HepG2 (cell line): ENCODE results near the gene CCBE1. TPM values are rescaled to one million over a fixed set of nuclear protein-coding genes. Genes with fewer than 3 reads are reported as not detected.

Source experiments
- ATAC-seq: fragments of 200-7000 bp; cut with Tn5 transposase; 3 replicates; pipeline ENCODE4 v1.9.1; 2020; ENCODE audit warnings: mild to moderate bottlenecking, moderate library complexity
- BruUV-seq: library from RNA; stranded (reverse); fragments of 400-500 nt; replicated peaks from 2 replicates; lab custom pipeline; 2021; lab: Mats Ljungman, UMichigan
- CTCF ChIA-PET: fragments of 300-600 bp; formaldehyde crosslinking; extraction: SDS; loops from one replicate; lab custom pipeline; 2021; ENCODE audit warnings: low total read pairs, inconsistent platforms, low intra/inter-chr PET ratio; lab: Yijun Ruan, JAX
- POLR2A ChIA-PET: fragments of 350-600 bp; sonication (Branson Sonifier 250); formaldehyde crosslinking; loops from one replicate; lab custom pipeline; 2020; ENCODE audit warnings: antibody characterized with exemption, inconsistent platforms; lab: Yijun Ruan, JAX
- DNase-seq: peaks from one replicate; pipeline ENCODE4 v3.0.0-alpha.2; 2015; ENCODE audit warnings: low spot score
- FAIRE-seq: peaks from 3 replicates; lab custom pipeline; 2011; peaks lifted over from hg19 to GRCh38; lab: Jason Lieb, UNC
- H2AFZ ChIP-seq: one replicate; pipeline ENCODE4 v1.6.1; 2011; ENCODE audit warnings: low read length, inconsistent platforms
- H3K27ac ChIP-seq: fragments of 300-600 bp; 3 replicates; pipeline ENCODE4 v1.8.0; 2011; ENCODE audit warnings: mixed run types, mild to moderate bottlenecking, mixed read lengths, low read length, inconsistent platforms; ENCODE audit not compliant: insufficient read depth; ENCODE audit errors: extremely low read length
- H3K27me3 ChIP-seq, 2 experiments: fragments of 200-600 bp in 1 of 2; 2 replicates in 1 of 2; 3 replicates in 1 of 2; pipeline versions ENCODE4 v1.6.0 to v1.8.0; 2011; ENCODE audit warnings: low read length in 2 of 2, mild to moderate bottlenecking in 2 of 2, moderate library complexity in 2 of 2, inconsistent platforms in 1 of 2; ENCODE audit not compliant: insufficient read depth in 2 of 2, control insufficient read depth in 1 of 2
- H3K36me3 ChIP-seq, 2 experiments: fragments of 200-600 bp in 1 of 2; replicated peaks in 1 of 2; 2 replicates in 1 of 2; 3 replicates in 1 of 2; pipeline versions ENCODE4 v1.5.1 to v1.8.0; 2011; ENCODE audit warnings: low read length in 2 of 2, inconsistent platforms in 1 of 2; ENCODE audit not compliant: insufficient read depth in 2 of 2, control insufficient read depth in 1 of 2
- H3K4me1 ChIP-seq: 2 replicates; pipeline ENCODE4 v1.5.1; 2012; ENCODE audit warnings: low read length, inconsistent platforms; ENCODE audit not compliant: insufficient read depth
- H3K4me2 ChIP-seq: 2 replicates; pipeline ENCODE4 v1.6.0; 2011; ENCODE audit warnings: low read depth, low read length, inconsistent platforms
- H3K4me3 ChIP-seq, 3 experiments: fragments of 200-600 bp in 1 of 3; sonication (generic), shearing (Covaris generic) in 1 of 3; replicated peaks in 1 of 3; 2 replicates each; pipeline ENCODE4 v1.5.1; 2011 to 2016; ENCODE audit warnings: low read length in 3 of 3, inconsistent platforms in 2 of 3, low read depth in 2 of 3, mild to moderate bottlenecking in 2 of 3, control low read depth in 1 of 3, mixed read lengths in 1 of 3; ENCODE audit not compliant: insufficient read depth in 1 of 3
- H3K79me2 ChIP-seq: one replicate; pipeline ENCODE4 v1.6.1; 2011; ENCODE audit warnings: low read length, inconsistent platforms; ENCODE audit not compliant: insufficient read depth
- H3K9ac ChIP-seq: 2 replicates; pipeline ENCODE4 v1.6.0; 2011; ENCODE audit warnings: mild to moderate bottlenecking, low read depth, low read length, inconsistent platforms; ENCODE audit not compliant: insufficient read depth
- H3K9me3 ChIP-seq: 2 replicates; pipeline ENCODE4 v1.5.1; 2012; ENCODE audit warnings: mild to moderate bottlenecking, low read length
- H4K20me1 ChIP-seq: 2 replicates; pipeline ENCODE4 v1.6.0; 2011; ENCODE audit warnings: inconsistent platforms, mild to moderate bottlenecking, low read length, moderate library complexity; ENCODE audit not compliant: insufficient read depth
- ERF ChIP-seq: IDR thresholded peaks from 2 replicates; pipeline ENCODE4 v1.6.1; 2018; ENCODE audit warnings: missing biosample characterization, missing genetic modification reagents
- FOXJ3 ChIP-seq: sonication (generic); formaldehyde crosslinking; IDR thresholded peaks from 2 replicates; pipeline ENCODE4 v1.4.0; 2020; ENCODE audit warnings: missing genetic modification reagents, mild to moderate bottlenecking, borderline replicate concordance
- HNRNPLL ChIP-seq: fragments of 200-400 bp; formaldehyde crosslinking; IDR thresholded peaks from 2 replicates; pipeline ENCODE4 v1.6.1; 2017; ENCODE audit warnings: mild to moderate bottlenecking, low read depth, low read length; ENCODE audit not compliant: poor library complexity, severe bottlenecking
- MIER3 ChIP-seq: IDR thresholded peaks from 2 replicates; pipeline ENCODE4 v1.6.1; 2016; ENCODE audit warnings: missing compliant biosample characterization, borderline replicate concordance
- MXD1 ChIP-seq: sonication (generic); formaldehyde crosslinking; IDR thresholded peaks from 2 replicates; pipeline ENCODE4 v1.4.0; 2020; ENCODE audit warnings: mild to moderate bottlenecking, missing genetic modification reagents
- RFXAP ChIP-seq: sonication (generic); formaldehyde crosslinking; IDR thresholded peaks from 2 replicates; pipeline ENCODE4 v1.4.0; 2020; ENCODE audit warnings: missing genetic modification reagents, borderline replicate concordance
- RNF2 ChIP-seq: fragments of 450-650 bp; conservative IDR thresholded peaks from 2 replicates; pipeline ENCODE4 v1.6.1; 2016; ENCODE audit warnings: low read depth
- TOE1 ChIP-seq: sonication (generic); formaldehyde crosslinking; IDR thresholded peaks from 2 replicates; pipeline ENCODE4 v1.4.0; 2020; ENCODE audit warnings: mild to moderate bottlenecking, missing genetic modification reagents
- ZNF143 ChIP-seq: sonication (generic); formaldehyde crosslinking; IDR thresholded peaks from 2 replicates; pipeline ENCODE4 v1.4.0; 2020; ENCODE audit warnings: missing genetic modification reagents
- ZNF496 ChIP-seq: sonication (generic); formaldehyde crosslinking; IDR thresholded peaks from 2 replicates; pipeline ENCODE4 v1.8.1; 2023; ENCODE audit warnings: mild to moderate bottlenecking, moderate library complexity, missing genetic modification reagents; ENCODE audit not compliant: insufficient replicate concordance
- WGBS: methylation state at CpG from one replicate; pipeline ENCODE4 v1.1.6; 2017; ENCODE audit warnings: low lambda C conversion rate; 5-methylcytosine and 5-hydroxymethylcytosine counted together
- in situ Hi-C: cut with HindIII; loops from 2 replicates; pipeline ENCODE4 v1.10.0; 2017; ENCODE audit warnings: low pct_unique_long_range_greater_than_20kb; ENCODE audit not compliant: extremely low pct_ligation_motif_present
- intact Hi-C: fragments of 100-400 bp; cut with micrococcal nuclease; formaldehyde crosslinking; loops from one replicate; pipeline ENCODE4 v1.10.0; 2022; ENCODE audit not compliant: unreplicated experiment
- polyA plus RNA-seq, 8 experiments: library from polyadenylated mRNA; depleted of rRNA in 3 of 8; stranded (reverse) in 7 of 8; unstranded in 1 of 8; fragments of >200 nt; fragmentation: Illumina TruSeq in 4 of 8; extraction: Trizol in 4 of 8; gene quantifications; 2 replicates each; pipeline versions ENCODE4 v1.2.1 to v1.2.3, GENCODE V29; 2011 to 2016; ENCODE audit warnings: low read depth in 4 of 8, missing spikeins in 1 of 8, mixed read lengths in 1 of 8; ENCODE audit not compliant: insufficient read depth in 1 of 8
- total RNA-seq, 5 experiments: library from RNA; depleted of rRNA; stranded (reverse); fragments of >200 nt; fragmentation: Illumina TruSeq; extraction: Trizol; gene quantifications; 2 replicates each; pipeline ENCODE4 v1.2.3, GENCODE V29; 2016; ENCODE audit warnings: low read depth in 1 of 5

Gene CCBE1
- total and polyA plus RNA-seq, 2 of the 13 experiments (the other 11 are each of a cell fraction or from before 2014, with no cell fraction given), result not detected

DNA sequence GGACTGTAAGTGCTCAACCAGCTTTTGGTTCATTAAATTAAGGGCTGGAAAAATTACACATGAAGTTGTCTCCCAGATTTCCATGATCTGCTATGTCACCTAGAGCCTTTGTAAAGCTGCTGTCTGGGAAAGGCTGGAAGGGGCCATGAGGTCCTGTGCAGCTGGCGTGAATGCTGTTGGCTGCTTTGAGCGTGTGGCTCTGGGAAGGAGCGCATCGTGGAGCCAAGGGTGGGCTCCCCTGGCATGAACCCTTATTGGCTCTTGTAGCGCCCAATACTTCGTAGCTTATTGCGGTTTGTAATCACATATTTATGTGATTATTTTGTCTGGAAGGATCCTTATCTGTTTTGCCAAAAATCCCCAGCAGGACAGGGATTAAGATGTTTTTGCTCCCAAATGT is 267.6 kb downstream of the CCBE1 start:
- DNase-seq, result no peak
- Histone ChIP-seq H3K9me3 (no peaks in the 10 kb centered on the region), H3K79me2 (no peaks in the 10 kb centered on the region), H3K4me2 (no peak overlapping the region), H3K4me1 (no peaks in the 10 kb centered on the region), H4K20me1 (no peaks in the 10 kb centered on the region), H3K27ac (no peak overlapping the region), H3K36me3 (no peaks in the 10 kb centered on the region), H3K4me3 (no peak overlapping the region), H3K27me3 (peaks cover 0 to 15% of the 10 kb centered on the region in 2 experiments; a peak in 1 of 5 replicates), H3K9ac (no peak overlapping the region), H2AFZ (no peak overlapping the region)
- TF ChIP-seq ZNF496 (CRISPR knock-in tag), result no peak
- no peak for TF ChIP-seq HNRNPLL
- TF ChIP-seq MIER3 (CRISPR knock-in tag), result no peak
- TF ChIP-seq TOE1, result no peak
- no peak for TF ChIP-seq ERF (CRISPR knock-in tag)
- no peak for TF ChIP-seq RNF2
- TF ChIP-seq MXD1 (CRISPR knock-in tag), result no peak
- TF ChIP-seq FOXJ3 (CRISPR knock-in tag), result no peak
- no peak for TF ChIP-seq ZNF143 (CRISPR knock-in tag)
- no peak for TF ChIP-seq RFXAP (CRISPR knock-in tag)
- CTCF ChIA-PET, result no interaction called here
- no TSS peak for BruUV-seq
- no peak for FAIRE-seq
- intact Hi-C loops (no loop called here), in situ Hi-C loops (no loop called here)
- WGBS, result 5% methylated on average over 4 of the region's 7 CpGs
- no peak for ATAC-seq
- POLR2A ChIA-PET, result no interaction called here
